ENCODE measurements around the gene CCDC188.

Gene CCDC188

DNA sequence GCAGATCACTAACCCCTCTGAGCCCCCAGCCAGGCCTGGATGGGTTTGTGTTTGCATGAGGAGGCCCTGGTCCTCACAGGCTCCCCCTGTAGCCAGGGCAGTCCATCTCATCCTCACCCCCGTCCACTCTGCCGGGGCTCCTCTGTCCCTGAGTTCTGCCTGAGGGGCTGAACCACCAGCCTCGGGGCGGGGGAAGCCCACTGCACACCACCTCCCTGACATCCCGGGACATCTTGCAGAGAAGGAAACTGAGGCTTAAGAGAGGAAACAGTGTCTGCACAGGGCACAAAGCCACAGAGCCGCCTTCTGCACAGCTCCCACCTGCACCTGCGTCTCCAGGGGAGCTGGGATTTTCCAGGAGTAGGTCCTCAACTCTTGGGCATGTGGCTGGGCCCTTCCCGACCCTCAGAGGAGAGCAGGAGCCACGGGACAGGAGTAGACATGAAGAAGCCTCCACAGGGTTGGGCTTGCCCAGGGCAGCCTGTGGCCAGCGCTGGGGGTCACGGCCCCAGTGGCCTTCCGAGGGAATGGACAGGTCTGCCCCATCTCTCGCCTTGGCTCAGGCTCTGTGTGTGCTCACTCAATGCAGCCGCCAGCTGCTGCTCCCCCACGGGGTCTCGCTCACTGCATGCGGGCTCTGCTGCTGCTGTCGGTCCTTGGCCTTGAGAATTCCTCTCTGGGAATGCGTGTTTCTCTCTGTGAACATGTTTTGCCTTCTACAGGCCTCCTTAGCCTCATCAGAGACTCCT is 45.4 kb upstream of the CCDC188 start:
- no peak overlapping the region for H3K4me3 ChIP-seq (ENCODE audit: low read depth, low read length)
- no peaks in the 10 kb centered on the region for H3K27me3 ChIP-seq (ENCODE audit: insufficient read depth, low read depth, severe bottlenecking)
- no peak overlapping the region for H3K27ac ChIP-seq
- DNase-seq: no peak
- TF ChIP-seq, protein P1, sequence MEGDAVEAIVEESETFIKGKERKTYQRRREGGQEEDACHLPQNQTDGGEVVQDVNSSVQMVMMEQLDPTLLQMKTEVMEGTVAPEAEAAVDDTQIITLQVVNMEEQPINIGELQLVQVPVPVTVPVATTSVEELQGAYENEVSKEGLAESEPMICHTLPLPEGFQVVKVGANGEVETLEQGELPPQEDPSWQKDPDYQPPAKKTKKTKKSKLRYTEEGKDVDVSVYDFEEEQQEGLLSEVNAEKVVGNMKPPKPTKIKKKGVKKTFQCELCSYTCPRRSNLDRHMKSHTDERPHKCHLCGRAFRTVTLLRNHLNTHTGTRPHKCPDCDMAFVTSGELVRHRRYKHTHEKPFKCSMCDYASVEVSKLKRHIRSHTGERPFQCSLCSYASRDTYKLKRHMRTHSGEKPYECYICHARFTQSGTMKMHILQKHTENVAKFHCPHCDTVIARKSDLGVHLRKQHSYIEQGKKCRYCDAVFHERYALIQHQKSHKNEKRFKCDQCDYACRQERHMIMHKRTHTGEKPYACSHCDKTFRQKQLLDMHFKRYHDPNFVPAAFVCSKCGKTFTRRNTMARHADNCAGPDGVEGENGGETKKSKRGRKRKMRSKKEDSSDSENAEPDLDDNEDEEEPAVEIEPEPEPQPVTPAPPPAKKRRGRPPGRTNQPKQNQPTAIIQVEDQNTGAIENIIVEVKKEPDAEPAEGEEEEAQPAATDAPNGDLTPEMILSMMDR (IDR thresholded peaks at IDR 0.05; ENCODE audit: low read depth, low read length): no peak
- no peaks in the 10 kb centered on the region for H3K9me3 ChIP-seq (ENCODE audit: severe bottlenecking)
- H3K36me3 ChIP-seq: no peaks in the 10 kb centered on the region

DNA sequence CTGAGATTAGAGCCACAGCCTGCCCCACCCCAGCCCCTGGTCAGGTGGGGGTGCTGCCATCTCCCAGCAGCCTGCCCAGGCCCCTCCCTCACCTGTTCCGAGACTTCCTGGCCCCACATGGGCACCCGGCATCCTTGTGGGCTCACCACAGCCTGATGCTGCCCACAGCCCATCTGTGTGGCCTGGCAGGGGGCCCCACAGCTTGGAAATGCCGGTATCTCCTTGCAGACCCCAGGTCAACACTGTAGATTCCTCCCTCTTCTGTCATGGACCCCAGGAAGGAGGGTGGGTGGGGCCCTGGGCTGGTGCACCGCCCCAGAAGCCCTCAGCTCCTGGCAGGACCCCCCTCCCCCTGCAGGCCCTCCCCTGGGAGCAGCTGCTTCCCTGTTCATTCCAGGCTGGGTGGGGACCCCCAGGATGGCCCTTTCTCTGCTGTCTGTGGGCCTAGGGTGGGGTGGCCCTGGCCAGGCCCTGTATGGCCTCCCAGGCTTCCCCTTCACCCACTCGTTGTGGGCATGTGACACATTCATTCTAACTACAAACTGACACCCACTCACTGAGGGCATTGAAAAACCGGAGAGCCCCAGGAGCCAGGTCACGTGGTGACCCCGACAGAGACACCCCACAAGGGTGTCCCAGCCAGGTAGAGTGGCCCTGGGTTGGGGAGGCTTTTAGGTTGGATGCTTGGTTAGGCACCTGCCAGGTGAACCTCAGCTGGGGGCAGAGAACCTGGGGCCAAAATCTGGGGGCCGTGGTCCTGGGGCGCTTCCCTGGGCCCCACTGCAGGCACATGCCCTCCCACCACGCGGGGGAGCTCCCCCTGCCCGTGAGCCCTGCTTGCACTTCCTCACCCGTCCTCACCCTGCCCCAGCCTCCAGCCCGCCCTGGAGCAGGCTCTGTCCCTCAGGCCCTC is 44.1 kb upstream of the CCDC188 start:
- no peak overlapping the region for H3K27ac ChIP-seq
- DNase-seq: no peak
- TF ChIP-seq, protein P1 (IDR thresholded peaks at IDR 0.05; ENCODE audit: low read depth, low read length): no peak
- H3K36me3 ChIP-seq: no peaks in the 10 kb centered on the region
- no peaks in the 10 kb centered on the region for H3K9me3 ChIP-seq (ENCODE audit: severe bottlenecking)
- H3K4me3 ChIP-seq (ENCODE audit: low read depth, low read length): no peak overlapping the region
- H3K27me3 ChIP-seq (ENCODE audit: insufficient read depth, low read depth, severe bottlenecking): no peaks in the 10 kb centered on the region

DNA sequence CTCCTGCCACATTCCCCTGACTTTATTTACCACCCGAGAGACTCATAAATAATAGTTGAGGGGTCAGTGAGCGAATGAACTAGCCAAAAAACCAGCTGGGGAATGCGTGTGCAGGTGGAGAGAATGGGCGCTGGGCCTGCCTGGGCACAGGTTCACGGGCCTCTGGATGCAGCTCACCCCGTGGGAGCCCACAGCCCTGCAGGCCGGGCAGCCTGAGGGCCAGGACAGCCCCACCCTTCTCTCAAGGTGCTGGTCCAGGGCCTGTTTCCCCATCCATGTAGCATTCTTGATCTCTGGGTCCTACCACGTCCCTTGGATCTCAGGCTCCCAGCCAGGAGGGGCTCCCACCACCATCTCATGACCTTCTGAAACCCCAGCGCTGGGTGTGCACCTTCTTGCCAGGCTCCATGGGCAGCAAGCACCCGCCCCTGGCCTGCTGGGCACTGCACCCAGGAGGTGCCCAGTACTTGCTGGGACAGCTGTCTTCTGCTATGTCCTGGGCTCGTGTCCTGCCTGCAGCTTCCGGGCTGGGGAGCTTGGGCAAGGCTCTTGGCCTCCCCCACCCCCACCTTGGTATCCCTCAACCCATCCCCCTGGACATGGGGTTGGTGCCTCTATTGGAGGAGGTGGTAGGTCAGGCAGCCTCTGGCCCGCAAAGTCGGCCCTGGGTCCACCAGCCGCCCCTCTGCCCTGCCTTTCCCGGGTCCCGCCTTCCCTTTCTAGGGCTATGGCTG is 43.1 kb upstream of the CCDC188 start:
- TF ChIP-seq, protein P1 (IDR thresholded peaks at IDR 0.05; ENCODE audit: low read depth, low read length): no peak
- Histone ChIP-seq H3K36me3 (no peaks in the 10 kb centered on the region), H3K9me3 (ENCODE audit: severe bottlenecking) (no peaks in the 10 kb centered on the region), H3K27ac (no peak overlapping the region), H3K27me3 (ENCODE audit: insufficient read depth, low read depth, severe bottlenecking) (no peaks in the 10 kb centered on the region), H3K4me3 (ENCODE audit: low read depth, low read length) (no peak overlapping the region)
- DNase-seq: no peak

DNA sequence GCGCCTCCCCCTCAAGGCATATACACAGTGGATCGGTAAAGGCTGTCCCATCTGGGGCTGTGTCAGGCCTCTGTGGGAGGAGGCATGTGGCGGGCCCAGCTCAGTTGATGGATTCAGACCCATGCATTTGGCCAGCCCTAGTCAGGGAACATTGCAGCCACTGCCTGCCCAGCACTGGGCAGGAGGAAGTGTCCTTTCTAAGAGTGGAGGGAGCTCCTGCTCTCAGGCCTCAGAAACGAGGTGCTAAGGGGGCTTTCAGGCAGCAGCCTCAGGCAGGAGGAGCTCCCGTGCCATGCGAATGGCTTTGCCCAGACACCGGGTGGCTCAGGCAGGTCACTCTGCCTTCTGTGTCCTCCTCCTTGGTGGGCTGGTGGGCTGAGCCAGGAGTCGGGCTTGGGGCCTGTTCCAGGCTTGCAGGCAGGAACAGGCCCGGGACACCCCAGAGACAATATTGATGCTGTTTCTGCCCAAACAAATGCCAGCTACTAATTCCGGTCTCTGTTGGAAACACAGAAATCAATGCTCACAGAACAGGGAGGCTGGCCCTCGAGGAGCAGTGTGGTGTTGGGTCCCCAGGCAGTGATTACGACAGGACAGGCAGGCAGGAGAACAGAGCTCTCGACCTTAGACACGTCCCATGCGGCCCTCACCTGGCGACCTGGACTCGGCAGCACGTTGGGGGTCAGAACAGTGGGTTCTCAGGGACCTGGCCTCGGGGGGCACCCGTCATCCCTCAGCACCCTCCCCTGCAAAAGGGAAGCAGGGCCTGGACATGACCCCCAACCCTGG is 42.3 kb upstream of the CCDC188 start:
- no peak for DNase-seq
- Histone ChIP-seq H3K27ac (no peak overlapping the region), H3K36me3 (no peaks in the 10 kb centered on the region), H3K4me3 (ENCODE audit: low read depth, low read length) (no peak overlapping the region), H3K27me3 (ENCODE audit: insufficient read depth, low read depth, severe bottlenecking) (no peaks in the 10 kb centered on the region), H3K9me3 (ENCODE audit: severe bottlenecking) (no peaks in the 10 kb centered on the region)
- TF ChIP-seq, protein P1 (IDR thresholded peaks at IDR 0.05; ENCODE audit: low read depth, low read length): no peak

DNA sequence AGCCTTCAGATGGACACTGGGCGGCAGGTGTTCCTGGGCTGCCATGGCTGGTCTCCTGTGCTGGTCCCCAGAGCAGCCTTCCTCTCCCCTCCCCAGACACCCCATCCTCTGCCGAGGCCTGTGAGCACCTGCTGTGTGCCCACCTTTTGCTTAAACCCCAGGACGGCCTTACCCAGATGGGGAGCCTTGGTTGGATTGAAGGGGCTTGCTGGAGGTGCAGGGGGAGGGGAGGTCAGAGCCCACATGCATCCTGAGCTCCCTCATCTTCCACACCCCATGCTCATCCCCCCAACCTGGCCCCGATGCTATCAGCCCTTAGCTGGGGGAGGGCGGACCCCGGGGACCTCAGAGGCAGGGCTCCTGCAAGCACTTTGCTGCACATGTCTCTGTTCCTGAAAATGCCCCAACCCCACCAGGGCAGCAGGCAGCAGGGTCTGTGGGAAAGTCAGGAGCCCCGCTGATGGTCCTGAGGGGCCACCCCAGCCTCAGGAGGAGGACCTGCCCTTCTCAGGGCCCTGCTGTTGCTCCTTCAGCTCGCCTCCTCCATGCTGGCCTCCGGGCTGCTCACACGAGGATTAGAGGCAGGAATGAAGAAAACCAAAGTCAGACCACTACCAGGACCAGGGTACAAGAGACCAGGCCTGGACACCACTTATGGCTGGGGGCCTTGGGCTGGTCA is 41.6 kb upstream of the CCDC188 start:
- Histone ChIP-seq H3K27me3 (ENCODE audit: insufficient read depth, low read depth, severe bottlenecking) (no peaks in the 10 kb centered on the region), H3K27ac (no peak overlapping the region), H3K36me3 (no peaks in the 10 kb centered on the region), H3K4me3 (ENCODE audit: low read depth, low read length) (no peak overlapping the region), H3K9me3 (ENCODE audit: severe bottlenecking) (no peaks in the 10 kb centered on the region)
- no peak for DNase-seq
- TF ChIP-seq, protein P1 (IDR thresholded peaks at IDR 0.05; ENCODE audit: low read depth, low read length): no peak

All from WERI-Rb-1 (cell line).